Liver (tissue), 9 donors: ENCODE measurements around the gene RTL10. TPM values are rescaled to one million over a fixed set of nuclear protein-coding genes. Genes with fewer than 3 reads are reported as not detected.

Experiments used
- DNase-seq: peaks from one replicate; pipeline ENCODE4 v3.0.0-alpha.2; 2017; ENCODE audit warnings: low spot score
- H3K27ac ChIP-seq, 2 donors: one replicate each; pipeline ENCODE4 v1.7.0; 2013; ENCODE audit warnings: inconsistent platforms in 2 of 2, low read length in 2 of 2, control low read depth in 1 of 2, low read depth in 1 of 2, mild to moderate bottlenecking in 1 of 2
- H3K27me3 ChIP-seq, 4 donors: one replicate each; pipeline versions ENCODE4 v1.6.1 to v1.7.0; 2013; ENCODE audit warnings: low read length in 3 of 4, inconsistent platforms in 1 of 4, mild to moderate bottlenecking in 1 of 4, moderate library complexity in 1 of 4; ENCODE audit not compliant: control insufficient read depth in 4 of 4, insufficient read depth in 4 of 4
- H3K36me3 ChIP-seq, 4 donors: one replicate each; pipeline versions ENCODE4 v1.6.1 to v1.7.0; 2013; ENCODE audit warnings: low read length in 3 of 4, mild to moderate bottlenecking in 3 of 4, low read depth in 1 of 4, moderate library complexity in 1 of 4; ENCODE audit not compliant: control insufficient read depth in 4 of 4, insufficient read depth in 3 of 4
- H3K4me1 ChIP-seq, 4 donors: one replicate each; pipeline versions ENCODE4 v1.6.1 to v1.7.0; 2013; ENCODE audit warnings: low read length in 3 of 4, mild to moderate bottlenecking in 3 of 4, moderate library complexity in 1 of 4; ENCODE audit not compliant: control insufficient read depth in 4 of 4, insufficient read depth in 4 of 4
- H3K4me3 ChIP-seq, 3 donors: one replicate each; pipeline versions ENCODE4 v1.6.1 to v1.7.0; 2013; ENCODE audit warnings: low read length in 3 of 3, control low read depth in 1 of 3, low read depth in 1 of 3, mild to moderate bottlenecking in 1 of 3
- H3K9ac ChIP-seq, 2 donors: one replicate each; pipeline ENCODE4 v1.7.0; 2013; ENCODE audit warnings: low read length in 2 of 2, mild to moderate bottlenecking in 2 of 2, moderate library complexity in 2 of 2, control low read depth in 1 of 2, low read depth in 1 of 2
- H3K9me3 ChIP-seq, 4 donors: one replicate each; pipeline versions ENCODE4 v1.6.1 to v1.7.0; 2013; ENCODE audit warnings: low read length in 3 of 4; ENCODE audit not compliant: control insufficient read depth in 4 of 4
- ATF3 ChIP-seq: IDR thresholded peaks from 2 replicates; pipeline ENCODE4 v1.6.1; 2016; ENCODE audit warnings: antibody characterized with exemption
- CTCF ChIP-seq: fragments of 150-350 bp; IDR thresholded peaks from 2 replicates; pipeline ENCODE4 v1.5.1; 2017; ENCODE audit warnings: improper control_type of control experiment, low read depth, low read length; ENCODE audit not compliant: missing input control
- EGR1 ChIP-seq, 2 donors: IDR thresholded peaks; 2 replicates each; pipeline ENCODE4 v1.6.1; 2016 to 2018; ENCODE audit warnings: antibody characterized with exemption in 2 of 2, low read depth in 2 of 2
- FOXA1 ChIP-seq: IDR thresholded peaks from 2 replicates; pipeline ENCODE4 v1.6.1; 2016; ENCODE audit warnings: antibody characterized with exemption
- FOXA2 ChIP-seq: IDR thresholded peaks from 2 replicates; pipeline ENCODE4 v1.6.1; 2016; ENCODE audit warnings: antibody characterized with exemption
- GABPA ChIP-seq, 2 donors: IDR thresholded peaks in 1 of 2; conservative IDR thresholded peaks in 1 of 2; 2 replicates each; pipeline ENCODE4 v1.6.1; 2016; ENCODE audit warnings: antibody characterized with exemption in 2 of 2, mild to moderate bottlenecking in 1 of 2, moderate library complexity in 1 of 2
- HNF4A ChIP-seq, 2 donors: conservative IDR thresholded peaks; 2 replicates each; pipeline ENCODE4 v1.6.1; 2016; ENCODE audit warnings: antibody characterized with exemption in 2 of 2, mild to moderate bottlenecking in 2 of 2
- HNF4G ChIP-seq: IDR thresholded peaks from 2 replicates; pipeline ENCODE4 v1.6.1; 2016; ENCODE audit warnings: antibody characterized with exemption
- JUND ChIP-seq, 2 donors: IDR thresholded peaks; 2 replicates each; pipeline ENCODE4 v1.6.1; 2016; ENCODE audit warnings: antibody characterized with exemption in 2 of 2
- MAX ChIP-seq: IDR thresholded peaks from 2 replicates; pipeline ENCODE4 v1.6.1; 2016; ENCODE audit warnings: antibody characterized with exemption
- NR2F2 ChIP-seq: IDR thresholded peaks from 2 replicates; pipeline ENCODE4 v1.6.1; 2016; ENCODE audit warnings: antibody characterized with exemption
- RAD21 ChIP-seq, 2 donors: IDR thresholded peaks; 2 replicates each; pipeline ENCODE4 v1.6.1; 2016; ENCODE audit warnings: antibody characterized with exemption in 2 of 2, mild to moderate bottlenecking in 2 of 2
- REST ChIP-seq: IDR thresholded peaks from 2 replicates; pipeline ENCODE4 v1.6.1; 2016; ENCODE audit warnings: antibody characterized with exemption, mild to moderate bottlenecking
- RXRA ChIP-seq, 2 donors: IDR thresholded peaks; 2 replicates each; pipeline ENCODE4 v1.6.1; 2017 to 2018; ENCODE audit warnings: antibody characterized with exemption in 2 of 2, mild to moderate bottlenecking in 1 of 2
- TAF1 ChIP-seq: conservative IDR thresholded peaks from 2 replicates; pipeline ENCODE4 v1.6.1; 2016; ENCODE audit warnings: antibody characterized with exemption, mild to moderate bottlenecking
- YY1 ChIP-seq: IDR thresholded peaks from 2 replicates; pipeline ENCODE4 v1.6.1; 2016; ENCODE audit warnings: antibody characterized with exemption, mild to moderate bottlenecking
- ZBTB33 ChIP-seq: IDR thresholded peaks from 2 replicates; pipeline ENCODE4 v1.6.1; 2016; ENCODE audit warnings: antibody characterized with exemption
- WGBS: extraction: QIAGEN DNeasy Blood & Tissue Kit; methylation state at CpG from one replicate; pipeline ENCODE4 v1.1.7; 2013; 5-methylcytosine and 5-hydroxymethylcytosine counted together
- polyA plus RNA-seq, 2 donors: library from polyadenylated mRNA; stranded (reverse) in 1 of 2; unstranded in 1 of 2; fragments of 200-250 nt in 1 of 2; fragments of >200 nt in 1 of 2; fragmentation: Nextera tagmentation in 1 of 2; extraction: Ambion mirVana in 1 of 2; gene quantifications; one replicate each; pipeline versions ENCODE4 v1.2.1 to v1.2.3, GENCODE V29; 2013 to 2015
- total RNA-seq, 2 donors: library from RNA; depleted of rRNA; stranded (reverse); fragments of >200 nt; gene quantifications; one replicate each; pipeline ENCODE4 v1.2.3, GENCODE V29; 2014
- donor health status: healthy.
- donor health status: healthy.
- donor health status: healthy.
- donor health status: healthy.
- donor health status: healthy.

RTL10 gene
- total and polyA plus RNA-seq, 4 donors, result 4.2 to 8.3 (median 7.4) TPM

- Histone ChIP-seq H3K9me3 (no peaks in the 10 kb centered on the region), H3K9ac (no peak overlapping the region), H3K4me1 (no peaks in the 10 kb centered on the region), H3K27me3 (no peaks in the 10 kb centered on the region), H3K27ac (no peak overlapping the region), H3K36me3 (peaks cover 0 to 10% (median 3%) of the 10 kb centered on the region in 4 donors), H3K4me3 (no peak overlapping the region)
- DNase-seq, result no peak
- 94% methylated on average over 18 of the region's 18 CpGs for WGBS
- TF ChIP-seq FOXA2, result no peak
- no peak for TF ChIP-seq NR2F2
- TF ChIP-seq GABPA (IDR thresholded peaks at IDR 0.05 in 1 of 2, conservative IDR thresholded peaks at IDR 0.05 in 1 of 2), result no peak
- no peak for TF ChIP-seq EGR1 (IDR thresholded peaks at IDR 0.05; ENCODE audit: low read depth in 2 of 2)
- TF ChIP-seq HNF4G, result no peak
- no peak for TF ChIP-seq ZBTB33
- no peak for TF ChIP-seq TAF1
- no peak for TF ChIP-seq RXRA (IDR thresholded peaks at IDR 0.05)
- no peak for TF ChIP-seq JUND (IDR thresholded peaks at IDR 0.05)
- TF ChIP-seq FOXA1, result no peak
- no peak for TF ChIP-seq YY1
- no peak for TF ChIP-seq HNF4A (conservative IDR thresholded peaks at IDR 0.05)
- no peak for TF ChIP-seq MAX
- no peak for TF ChIP-seq ATF3
- no peak for TF ChIP-seq REST
- no peak for TF ChIP-seq CTCF
- no peak for TF ChIP-seq RAD21 (IDR thresholded peaks at IDR 0.05)
These were observed 22.4 kb upstream of the RTL10 start for GRCh38 chr22:19876941-19877625.
